Mammary epithelial cell (primary cell): ENCODE results near the gene LRRN2.
"Not testable (repeated sequence)": the region's sequence is repeated elsewhere in the genome, so short reads cannot be mapped to it uniquely, and the experiment has no call there.

ENCODE experiments used
- CTCF ChIP-seq, 2 donors: IDR thresholded peaks in 1 of 2; conservative IDR thresholded peaks in 1 of 2; 2 replicates each; pipeline ENCODE4 v1.5.1; 2011 to 2012; ENCODE audit warnings: inconsistent platforms in 2 of 2, low read length in 2 of 2, mild to moderate bottlenecking in 2 of 2, control low read depth in 1 of 2, low read depth in 1 of 2; ENCODE audit not compliant: insufficient read depth in 1 of 2; ENCODE audit errors: extremely low read depth in 1 of 2
- EZH2 ChIP-seq: IDR thresholded peaks from 2 replicates; pipeline ENCODE4 v1.6.1; 2012; ENCODE audit warnings: low read length, inconsistent platforms, borderline replicate concordance

GRCh38 chr1:204691328-204691730 is 5.8 kb upstream of the LRRN2 start:
- not testable (repeated sequence) for TF ChIP-seq CTCF (conservative IDR thresholded peaks at IDR 0.05 in 1 of 2, IDR thresholded peaks at IDR 0.05 in 1 of 2; ENCODE audit: extremely low read depth in 1 of 2, insufficient read depth in 1 of 2, low read depth in 1 of 2, low read length in 2 of 2); EZH2
